Thoracic aorta endothelial cell (primary cell): ENCODE measurements around the gene DVL1. TPM values are rescaled to one million over a fixed set of nuclear protein-coding genes. Genes with fewer than 3 reads are reported as not detected.

Source experiments
- small RNA-seq: library from RNA; depleted of rRNA; stranded (forward); fragments of <200 nt; gene quantifications from one replicate; pipeline ENCODE3, GENCODE V24; 2012
- total RNA-seq: library from RNA; depleted of rRNA; stranded (reverse); fragments of >200 nt; gene quantifications from 2 replicates; pipeline ENCODE4 v1.2.3, GENCODE V29; 2012

The DVL1 gene
- total RNA-seq, result 28.9 and 38.4 TPM in 2 replicates

DNA sequence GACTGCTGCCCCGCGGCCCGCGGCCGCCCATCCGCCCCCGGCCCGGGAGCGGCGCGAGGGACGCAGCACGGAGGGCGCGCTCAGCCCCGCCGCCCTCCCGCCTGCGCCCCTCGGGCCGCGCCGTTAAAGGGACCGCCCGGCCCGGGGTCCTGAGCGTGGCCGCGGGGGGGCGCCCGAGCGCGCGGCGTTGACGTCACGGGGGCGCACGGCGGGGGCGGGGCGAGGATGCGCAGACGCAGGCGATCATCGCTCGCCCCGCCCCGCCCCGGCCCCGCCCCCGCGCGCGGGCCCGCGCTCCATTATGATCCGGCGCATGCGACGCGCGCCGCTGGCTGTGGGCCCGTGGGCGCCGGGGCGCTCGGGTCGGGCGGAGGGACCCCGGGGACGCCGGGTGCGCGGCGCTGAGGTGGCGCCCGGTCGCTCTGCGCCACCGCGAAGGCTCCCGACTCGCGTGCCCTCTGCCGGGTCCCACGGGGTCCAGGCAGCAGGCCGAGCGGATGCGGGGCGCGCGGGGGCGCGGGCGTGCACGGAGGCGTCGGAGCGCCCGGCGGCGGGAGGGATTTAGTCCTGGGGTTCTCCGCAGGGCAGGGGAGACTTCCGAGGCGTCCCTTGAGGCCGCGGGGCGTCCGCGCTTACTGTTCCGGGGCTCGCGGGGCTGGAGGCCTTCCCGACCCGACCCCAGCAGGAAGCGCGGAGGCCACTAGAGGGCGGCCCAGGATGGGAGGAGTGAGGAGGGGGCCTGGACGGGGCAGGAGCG, at the start of gene DVL1:
TSS of gene DVL1 (minus strand) at position 163 of the 757 bp plus-strand sequence. CDS start 353 bp downstream, outside the sequence.

DNA sequence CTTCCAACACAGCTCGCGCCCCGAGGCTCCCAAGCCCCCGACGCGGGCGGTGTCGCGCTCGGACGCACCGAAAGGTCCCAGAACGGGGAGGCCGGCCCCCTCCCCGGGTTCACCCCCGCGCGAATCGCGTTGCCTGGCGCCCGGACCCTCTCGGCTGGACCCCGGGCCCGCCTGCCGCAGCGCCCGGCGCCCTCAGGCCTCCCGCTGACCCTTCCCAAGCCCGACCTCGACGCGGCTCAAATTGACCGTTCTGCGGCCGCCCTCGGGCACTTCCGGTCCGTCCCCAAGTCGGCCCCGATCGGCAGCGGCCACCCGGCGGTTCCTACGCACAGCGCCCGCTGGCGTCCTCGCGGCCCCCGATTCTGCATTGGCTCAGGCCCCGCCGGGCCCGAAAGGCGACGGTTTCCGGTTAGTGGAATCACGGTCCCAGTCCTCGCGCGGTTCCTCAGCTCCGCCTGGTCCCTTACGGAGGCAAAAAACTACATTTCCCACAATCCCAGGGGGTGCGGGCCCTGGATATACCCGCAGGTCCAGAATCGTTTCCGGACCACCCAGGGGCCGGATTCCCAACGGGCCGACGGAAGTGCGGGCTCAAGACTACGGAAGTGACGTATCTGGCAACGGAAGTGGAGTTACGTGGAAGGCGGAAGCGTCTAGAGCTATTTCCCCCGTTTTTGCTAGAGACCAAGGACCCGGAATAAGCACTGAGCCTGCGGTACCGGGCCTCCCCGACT, 25.9 kb upstream of the DVL1 start, which contains the start of gene AURKAIP1:
TSS of gene AURKAIP1 (minus strand) at position 279 of the 734 bp plus-strand sequence. CDS start 451 bp downstream, outside the sequence.

DNA sequence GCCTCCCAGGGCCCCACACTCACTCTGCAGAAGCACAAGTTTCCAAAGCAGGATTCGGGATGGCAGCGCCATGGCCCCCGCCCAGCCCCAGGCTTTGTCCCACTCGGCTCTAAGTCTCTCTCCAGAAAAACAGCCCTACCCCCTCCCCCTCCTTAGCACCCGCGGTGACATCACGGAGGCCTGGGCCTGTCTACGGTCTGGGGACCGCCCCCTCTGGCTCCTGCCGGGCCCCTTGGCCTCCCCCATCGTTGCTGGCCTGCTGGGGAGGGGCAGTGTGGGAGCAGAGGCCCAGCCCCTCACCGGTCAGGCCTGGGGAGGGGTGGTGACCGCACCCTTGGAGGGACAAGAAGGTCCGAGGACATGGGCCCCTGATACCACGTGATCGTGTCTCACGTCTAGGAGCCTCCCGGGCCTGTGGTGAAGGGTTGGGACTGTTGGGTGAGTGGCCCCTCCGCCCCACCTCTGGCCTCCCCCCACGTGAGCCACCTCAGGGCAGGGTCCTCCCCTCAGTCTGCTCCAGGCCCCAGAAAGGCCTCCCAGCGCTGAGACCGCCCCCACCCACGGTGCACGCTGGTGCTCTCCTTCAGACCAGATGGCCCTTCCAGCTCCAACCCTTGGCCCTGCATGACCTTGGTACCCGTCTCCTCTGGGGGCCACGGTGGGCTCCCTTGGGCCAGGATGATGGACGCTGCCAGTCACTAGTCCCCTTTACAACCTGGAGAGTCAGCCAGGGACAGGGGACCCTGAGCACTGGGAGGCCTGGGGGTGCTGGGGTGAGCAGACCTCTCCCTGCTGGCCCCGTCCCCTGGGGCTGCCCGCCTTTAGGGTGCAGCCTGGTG, 9.4 kb upstream of the DVL1 start, which contains the start of gene MXRA8:
TSS of gene MXRA8 (minus strand) at position 123 of the 839 bp plus-strand sequence. CDS start at position 72, 51 bp downstream.

GRCh38 chr1:1331068-1331965, 17.9 kb downstream of the DVL1 start, which contains the start of gene TAS1R3:
TSS of gene TAS1R3 (plus strand) at chr1:1331280. CDS start at chr1:1331346, 66 bp downstream.

GRCh38 chr1:1324524-1325287, 24.5 kb downstream of the DVL1 start, which contains the start of the genes CPTP and INTS11:
TSS of gene CPTP (plus strand) at chr1:1324802. CDS start at chr1:1326911, 2,109 bp downstream.
TSS of gene INTS11 (minus strand) at chr1:1324660. CDS start at chr1:1324608, 52 bp downstream.

GRCh38 chr1:1307923-1308755, 41.1 kb downstream of the DVL1 start, which contains the start of the genes ACAP3 and PUSL1:
TSS of gene ACAP3 (minus strand) at chr1:1307930. CDS start at chr1:1307815, 115 bp downstream.
TSS of gene PUSL1 (plus strand) at chr1:1308597. CDS start at chr1:1308644, 47 bp downstream.

Small RNA genes within 50 kb of the gene (small RNA-seq; reads per million reads assigned to genes)
- gene MIR6726, result not detected

Other genes with a start within 250 kb of the DVL1 start
- gene C1orf159, start 233.3 kb downstream of the DVL1 start, total RNA-seq, result 8.6 and 11.8 TPM in 2 replicates
- not detected in 2 replicates for gene TTLL10, start 175.5 kb downstream of the DVL1 start, total RNA-seq
- not detected in 2 replicates for gene TNFRSF18, start 142.8 kb downstream of the DVL1 start, total RNA-seq
- 0.57 and 0.93 TPM in 2 replicates for gene TNFRSF4, start 135.3 kb downstream of the DVL1 start, total RNA-seq
- 91.1 and 105 TPM in 2 replicates for gene SDF4, start 117.4 kb downstream of the DVL1 start, total RNA-seq
- gene B3GALT6, start 117.2 kb downstream of the DVL1 start, total RNA-seq, result 20.5 and 27.3 TPM in 2 replicates
- 1.1 TPM in 1 of 2 replicates, not detected in the other for gene C1QTNF12, start 102.7 kb downstream of the DVL1 start, total RNA-seq
- 50.0 and 53.1 TPM in 2 replicates for gene UBE2J2, start 75.6 kb downstream of the DVL1 start, total RNA-seq
- 0.66 and 0.93 TPM in 2 replicates for gene SCNN1D, start 69.0 kb downstream of the DVL1 start, total RNA-seq
- gene ACAP3, start 41.5 kb downstream of the DVL1 start, total RNA-seq, result 19.7 and 22.7 TPM in 2 replicates
- gene PUSL1, start 40.8 kb downstream of the DVL1 start, total RNA-seq, result 21.0 and 22.9 TPM in 2 replicates
- gene INTS11, start 24.8 kb downstream of the DVL1 start, total RNA-seq, result 64.1 and 71.4 TPM in 2 replicates
- 15.6 and 21.5 TPM in 2 replicates for gene CPTP, start 24.6 kb downstream of the DVL1 start, total RNA-seq
- gene TAS1R3, start 18.1 kb downstream of the DVL1 start, total RNA-seq, result 0.13 and 0.22 TPM in 2 replicates
- gene MXRA8, start 9.1 kb upstream of the DVL1 start, total RNA-seq, result 0.80 and 1.2 TPM in 2 replicates
- gene AURKAIP1, start 25.8 kb upstream of the DVL1 start, total RNA-seq, result 94.9 and 99.4 TPM in 2 replicates
- 140 and 162 TPM in 2 replicates for gene CCNL2, start 49.9 kb upstream of the DVL1 start, total RNA-seq
- gene MRPL20, start 57.9 kb upstream of the DVL1 start, total RNA-seq, result 100 and 116 TPM in 2 replicates
- 0.07 and 0.13 TPM in 2 replicates for gene ANKRD65, start 71.9 kb upstream of the DVL1 start, total RNA-seq
- gene VWA1, start 86.3 kb upstream of the DVL1 start, total RNA-seq, result 1.3 and 2.9 TPM in 2 replicates
- gene ATAD3C, start 100.3 kb upstream of the DVL1 start, total RNA-seq, result not detected in 2 replicates
- 33.0 and 38.4 TPM in 2 replicates for gene ATAD3B, start 122.3 kb upstream of the DVL1 start, total RNA-seq
- 46.1 TPM in 2 replicates for gene ATAD3A, start 162.7 kb upstream of the DVL1 start, total RNA-seq
- gene TMEM240, start 191.2 kb upstream of the DVL1 start, total RNA-seq, result 3.5 and 4.0 TPM in 2 replicates
- 84.0 and 84.4 TPM in 2 replicates for gene SSU72, start 225.4 kb upstream of the DVL1 start, total RNA-seq